Activated CD8-positive, alpha-beta memory T cell treated with anti-CD3 and anti-CD28 coated beads, Interleukin-2, amount 50 U/mL, for 1 hour (primary cell): Measurements from ENCODE around the gene IRF4.

Source experiments
- DNase-seq: peaks from one replicate; pipeline ENCODE4 v3.0.0-alpha.2; 2020; ENCODE audit errors: extremely low read depth

Gene IRF4

DNA sequence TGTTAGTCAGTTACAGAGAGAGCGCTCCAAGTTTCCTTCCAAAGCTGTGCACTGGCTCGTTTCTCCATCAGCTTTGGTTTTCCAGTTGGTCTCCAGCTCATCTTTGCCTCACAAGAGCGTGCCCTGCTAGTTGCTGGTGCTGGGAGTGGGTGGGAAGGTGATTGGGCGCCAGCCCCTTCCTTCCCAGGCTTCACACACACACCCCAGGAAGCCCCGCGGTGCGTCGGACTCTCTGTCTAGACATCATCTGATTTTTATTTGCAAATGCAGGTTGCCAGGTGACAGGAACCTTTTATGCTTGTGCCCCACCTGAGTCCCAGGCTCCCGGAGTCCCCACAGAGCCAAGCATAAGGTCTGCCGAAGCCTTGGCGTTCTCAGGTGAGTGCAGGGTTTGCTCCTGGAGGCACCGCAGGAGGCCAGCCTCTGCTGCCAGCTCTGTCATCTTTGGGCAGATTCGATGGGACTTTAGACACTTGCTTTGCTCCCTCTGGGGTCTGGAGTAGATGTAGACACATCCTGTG is 7.1 kb downstream of the IRF4 start:
- no peak for DNase-seq

DNA sequence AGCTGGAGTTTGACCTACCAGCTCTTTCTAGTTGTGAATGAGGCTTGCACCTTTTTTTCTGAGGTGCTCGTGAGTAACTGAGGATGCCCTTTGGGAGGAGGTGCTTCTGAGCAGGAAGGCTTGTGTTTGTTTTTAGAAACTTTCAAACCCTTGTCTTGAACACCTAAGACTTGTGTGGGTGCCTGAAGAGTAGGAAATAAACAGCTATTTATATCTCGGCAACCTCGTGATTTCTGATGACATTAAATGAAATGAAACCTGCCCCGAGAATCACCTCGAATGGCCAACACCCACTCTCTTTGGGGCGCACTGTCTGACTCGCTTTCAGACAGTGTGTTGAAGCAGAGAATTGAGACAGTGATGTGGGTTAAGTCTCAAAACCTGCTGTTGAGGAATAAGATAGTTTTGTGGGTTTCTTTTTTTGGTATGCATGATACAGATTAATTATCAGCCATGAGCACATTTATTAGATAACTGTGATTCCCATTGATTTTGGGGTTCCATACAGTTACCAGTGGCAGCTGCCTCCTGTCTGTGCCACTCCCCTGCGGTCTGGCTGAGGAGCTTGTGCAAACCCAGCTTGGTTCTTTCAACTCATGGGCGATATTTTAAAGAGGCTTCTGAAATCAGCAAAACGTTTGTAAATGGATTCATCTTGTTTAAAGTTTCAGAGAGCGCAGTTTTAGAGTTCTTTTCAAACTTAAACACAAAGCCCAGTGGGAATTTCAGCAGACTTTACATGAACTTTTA is 8.4 kb downstream of the IRF4 start:
- DNase-seq: no peak

DNA sequence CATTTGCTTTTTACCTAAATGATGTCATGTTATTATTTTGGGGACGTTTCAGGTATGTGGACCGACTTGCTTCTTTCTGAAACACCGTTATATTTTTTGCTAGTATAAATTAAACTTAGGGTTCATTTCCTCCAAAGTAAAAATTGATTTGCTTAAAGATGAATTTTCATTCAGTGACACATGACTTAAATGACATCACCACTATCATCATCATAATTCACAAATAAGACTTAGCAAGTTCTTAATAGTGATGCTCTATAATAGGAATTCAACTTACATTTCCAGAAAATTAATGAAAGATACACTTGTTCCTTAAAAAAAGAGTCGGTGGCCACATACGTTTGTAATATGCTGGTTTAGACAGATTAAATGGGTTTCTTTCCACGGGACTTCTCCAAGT is 9.3 kb downstream of the IRF4 start:
- DNase-seq: no peak

DNA sequence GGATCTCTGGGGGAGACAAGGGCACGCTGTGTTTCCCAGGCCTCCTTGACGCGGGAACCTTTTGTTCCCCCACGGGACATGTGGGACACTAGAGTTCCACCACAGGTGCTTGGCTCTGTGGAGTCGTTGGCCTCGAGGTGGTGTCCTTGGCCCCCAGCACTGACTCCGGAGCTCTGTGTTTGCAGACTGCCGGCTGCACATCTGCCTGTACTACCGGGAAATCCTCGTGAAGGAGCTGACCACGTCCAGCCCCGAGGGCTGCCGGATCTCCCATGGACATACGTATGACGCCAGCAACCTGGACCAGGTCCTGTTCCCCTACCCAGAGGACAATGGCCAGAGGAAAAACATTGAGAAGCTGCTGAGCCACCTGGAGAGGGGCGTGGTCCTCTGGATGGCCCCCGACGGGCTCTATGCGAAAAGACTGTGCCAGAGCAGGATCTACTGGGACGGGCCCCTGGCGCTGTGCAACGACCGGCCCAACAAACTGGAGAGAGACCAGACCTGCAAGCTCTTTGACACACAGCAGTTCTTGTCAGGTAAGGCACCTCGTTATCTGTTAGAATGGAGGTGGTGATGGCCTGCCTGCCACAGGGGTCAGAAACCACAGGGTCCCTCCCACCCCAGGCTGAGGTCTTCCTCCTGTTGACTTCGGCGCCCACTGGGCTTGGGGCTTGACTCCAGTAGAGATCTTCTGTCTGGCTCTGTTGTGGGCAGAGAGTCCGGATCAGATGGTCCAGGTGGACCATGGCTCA is 9.9 kb downstream of the IRF4 start:
- DNase-seq: no peak

DNA sequence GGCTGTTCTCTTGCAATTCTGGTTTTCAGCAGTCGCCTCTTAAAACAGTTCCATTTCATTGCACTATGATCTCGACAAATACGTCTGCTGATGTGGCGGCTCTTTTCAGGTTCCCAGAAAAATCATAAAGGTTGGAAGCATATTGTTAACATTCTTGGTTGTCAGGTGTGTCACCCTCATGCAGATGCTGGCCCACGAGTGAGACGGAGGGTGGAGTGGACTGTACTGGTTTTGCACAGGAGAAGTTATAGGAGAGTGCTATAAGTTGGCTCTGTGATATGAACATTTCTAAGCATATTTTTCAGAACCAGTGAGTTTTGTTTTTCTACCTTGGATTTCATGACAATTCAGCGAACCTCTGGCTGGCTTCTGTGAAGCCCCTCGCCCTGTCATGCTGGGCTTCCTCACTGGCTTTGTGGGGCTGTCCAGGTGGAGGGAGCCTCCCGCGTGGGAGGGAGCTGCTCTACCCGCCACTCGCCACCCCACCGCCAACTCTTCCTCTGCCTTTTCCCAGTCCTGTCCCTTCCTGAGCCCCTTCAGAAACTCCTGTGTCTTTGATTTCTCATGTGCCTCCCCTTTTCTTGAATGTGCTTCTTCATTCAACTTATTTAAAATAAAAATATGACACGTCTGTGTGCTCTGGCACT is 10.6 kb downstream of the IRF4 start:
- DNase-seq: no peak

DNA sequence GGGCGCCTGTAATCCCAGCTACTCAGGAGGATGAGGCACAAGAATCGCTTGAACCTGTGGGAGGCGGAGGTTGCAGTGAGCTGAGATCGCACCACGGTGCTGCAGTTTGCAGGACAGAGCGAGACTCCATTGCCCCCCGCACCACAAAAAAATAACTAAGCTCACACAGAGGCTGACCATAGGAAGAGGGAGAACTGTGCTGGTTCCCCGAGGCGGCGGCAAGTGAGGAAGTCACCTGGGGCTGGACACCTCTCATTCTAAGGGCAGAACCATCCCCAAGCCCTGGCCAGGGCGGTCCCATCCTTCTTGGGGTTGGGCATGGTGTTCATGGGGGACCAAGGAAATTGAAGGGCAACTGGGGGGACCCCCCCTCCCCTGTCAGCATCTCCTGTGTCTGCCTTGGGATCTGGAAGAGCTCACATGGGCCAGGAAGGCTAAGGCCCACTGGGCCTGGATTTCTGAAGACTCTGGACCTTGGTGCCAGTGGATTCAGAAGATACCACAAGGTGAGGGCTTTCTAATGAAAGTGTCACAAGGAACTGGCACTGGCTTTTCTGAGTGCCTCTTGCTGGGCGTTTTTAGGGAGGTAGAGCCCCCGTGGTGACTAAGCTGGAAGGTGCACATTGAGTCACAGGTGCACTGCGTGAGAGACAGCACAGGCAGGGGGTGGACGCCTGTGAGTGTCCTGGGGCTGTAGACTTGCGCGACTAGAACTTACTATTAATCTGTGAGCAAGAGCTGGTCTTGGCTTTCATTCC is 11.5 kb downstream of the IRF4 start:
- DNase-seq: no peak

- no peak for DNase-seq
Measured at GRCh38 chr6:403659-404655, 12.4 kb downstream of the IRF4 start.

- no peak for DNase-seq
Measured at GRCh38 chr6:404685-405423, 13.3 kb downstream of the IRF4 start.

DNA sequence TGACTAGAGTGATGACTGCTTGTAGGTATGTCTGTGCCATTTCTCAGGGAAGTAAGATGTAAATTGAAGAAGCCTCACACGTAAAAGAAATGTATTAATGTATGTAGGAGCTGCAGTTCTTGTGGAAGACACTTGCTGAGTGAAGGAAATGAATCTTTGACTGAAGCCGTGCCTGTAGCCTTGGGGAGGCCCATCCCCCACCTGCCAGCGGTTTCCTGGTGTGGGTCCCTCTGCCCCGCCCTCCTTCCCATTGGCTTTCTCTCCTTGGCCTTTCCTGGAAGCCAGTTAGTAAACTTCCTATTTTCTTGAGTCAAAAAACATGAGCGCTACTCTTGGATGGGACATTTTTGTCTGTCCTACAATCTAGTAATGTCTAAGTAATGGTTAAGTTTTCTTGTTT is 16.6 kb downstream of the IRF4 start:
- DNase-seq: no peak

- DNase-seq: no peak
Measured at GRCh38 chr6:408599-409102, 17.1 kb downstream of the IRF4 start.

DNA sequence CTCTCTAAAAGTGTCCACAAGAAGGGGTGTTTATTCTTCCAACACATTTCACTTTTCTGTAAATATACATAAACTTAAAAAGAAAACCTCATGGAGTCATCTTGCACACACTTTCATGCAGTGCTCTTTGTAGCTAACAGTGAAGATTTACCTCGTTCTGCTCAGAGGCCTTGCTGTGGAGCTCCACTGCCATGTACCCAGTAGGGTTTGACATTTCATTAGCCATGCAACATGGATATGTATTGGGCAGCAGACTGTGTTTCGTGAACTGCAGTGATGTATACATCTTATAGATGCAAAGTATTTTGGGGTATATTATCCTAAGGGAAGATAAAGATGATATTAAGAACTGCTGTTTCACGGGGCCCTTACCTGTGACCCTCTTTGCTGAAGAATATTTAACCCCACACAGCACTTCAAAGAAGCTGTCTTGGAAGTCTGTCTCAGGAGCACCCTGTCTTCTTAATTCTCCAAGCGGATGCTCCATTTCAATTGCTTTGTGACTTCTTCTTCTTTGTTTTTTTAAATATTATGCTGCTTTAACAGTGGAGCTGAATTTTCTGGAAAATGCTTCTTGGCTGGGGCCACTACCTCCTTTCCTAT is 17.9 kb downstream of the IRF4 start:
- no peak for DNase-seq

GRCh38 chr6:410555-411395 is 19.2 kb downstream of the IRF4 start:
- DNase-seq: no peak

- no peak for DNase-seq
Measured at GRCh38 chr6:411402-412145, 20.0 kb downstream of the IRF4 start.

- no peak for DNase-seq
Measured at GRCh38 chr6:412146-412886, 20.8 kb downstream of the IRF4 start.

GRCh38 chr6:414447-414846 is 22.9 kb downstream of the IRF4 start:
- no peak for DNase-seq

- no peak for DNase-seq
Measured at GRCh38 chr6:415087-415486, 23.5 kb downstream of the IRF4 start.

DNA sequence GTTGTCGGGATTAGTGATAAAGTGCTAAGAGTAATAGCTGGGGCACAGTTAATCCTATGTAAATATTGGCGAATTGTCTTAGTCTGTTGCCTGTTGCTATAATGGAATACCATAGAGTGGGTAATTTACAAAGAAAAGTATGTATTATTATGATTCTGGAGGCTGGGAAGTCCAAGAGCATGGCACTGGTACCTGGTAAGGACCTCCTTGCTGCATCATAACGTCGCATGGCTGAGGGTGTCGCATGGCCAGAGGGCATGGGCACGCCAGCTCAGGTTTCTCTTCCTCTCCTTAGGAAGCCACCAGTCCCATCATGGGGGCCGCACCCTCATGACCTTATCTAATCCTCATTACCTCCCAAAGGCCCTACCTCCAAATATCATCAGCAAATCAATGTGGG is 29.7 kb downstream of the IRF4 start:
- DNase-seq: no peak
